ENCODE measurements around the gene CLNK.
"Not testable (repeated sequence)": the region's sequence is repeated elsewhere in the genome, so short reads cannot be mapped to it uniquely, and the experiment has no call there.

Gene CLNK

DNA sequence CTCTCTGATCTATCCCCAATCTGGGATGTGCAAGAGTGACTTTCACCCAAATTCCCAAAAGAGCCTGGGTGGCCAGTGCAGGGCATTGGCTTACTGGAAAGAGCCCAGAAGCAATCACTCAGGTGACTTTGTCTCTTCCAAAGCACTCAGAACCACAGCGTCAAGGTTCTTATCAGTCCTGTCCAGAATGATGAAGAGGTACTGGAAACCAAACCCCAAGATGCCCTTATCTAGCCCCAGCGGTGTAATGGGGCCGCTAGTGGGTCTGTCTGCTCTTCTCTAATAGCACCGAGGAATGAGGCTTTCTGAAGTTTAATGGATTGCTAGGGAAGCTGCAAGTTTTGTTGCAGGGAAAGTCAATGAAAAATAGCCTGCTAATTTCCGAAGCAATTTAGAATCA, 21.6 kb downstream of the CLNK start:
- no peak for DNase-seq (ENCODE audit: low read depth in 2 of 2)

DNA sequence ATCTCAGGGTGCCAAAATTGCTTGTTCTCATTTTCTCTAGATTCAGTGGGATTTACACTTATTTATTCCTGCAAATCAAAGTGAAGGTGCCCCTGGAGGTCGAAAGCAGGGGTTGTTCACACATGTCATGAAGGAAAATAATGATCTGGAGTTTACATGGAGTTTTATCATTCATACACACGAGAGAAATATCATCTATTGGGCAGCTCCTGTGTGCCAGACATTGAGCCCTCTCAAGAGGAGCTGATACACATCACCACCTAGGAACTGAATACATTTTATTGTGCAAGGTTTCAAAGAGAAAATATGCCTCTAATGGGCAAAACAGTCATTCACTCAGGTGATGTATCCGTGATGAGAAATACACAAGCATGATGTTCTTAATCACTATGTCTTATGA, 23.5 kb downstream of the CLNK start:
- no peak for DNase-seq (ENCODE audit: low read depth in 2 of 2)

DNA sequence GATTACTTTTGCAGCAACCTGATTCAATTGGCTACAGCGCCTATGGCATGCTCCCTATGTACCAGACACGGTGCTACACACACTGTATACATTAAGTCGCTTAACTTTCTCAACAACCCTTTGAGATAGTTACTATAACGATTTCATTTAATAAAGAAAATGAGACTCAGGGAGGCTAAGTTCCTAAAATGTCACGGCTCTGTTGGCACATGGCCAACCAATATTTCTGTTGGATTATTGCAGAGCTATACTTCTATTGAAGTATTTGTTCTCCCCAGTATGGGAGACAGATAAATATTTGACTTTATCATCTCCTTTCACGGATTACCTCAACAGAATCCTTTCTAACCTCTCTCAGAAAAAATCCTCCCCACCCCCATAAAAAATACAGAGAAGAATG, 25.3 kb downstream of the CLNK start:
- no peak for DNase-seq (ENCODE audit: low read depth in 2 of 2)

DNA sequence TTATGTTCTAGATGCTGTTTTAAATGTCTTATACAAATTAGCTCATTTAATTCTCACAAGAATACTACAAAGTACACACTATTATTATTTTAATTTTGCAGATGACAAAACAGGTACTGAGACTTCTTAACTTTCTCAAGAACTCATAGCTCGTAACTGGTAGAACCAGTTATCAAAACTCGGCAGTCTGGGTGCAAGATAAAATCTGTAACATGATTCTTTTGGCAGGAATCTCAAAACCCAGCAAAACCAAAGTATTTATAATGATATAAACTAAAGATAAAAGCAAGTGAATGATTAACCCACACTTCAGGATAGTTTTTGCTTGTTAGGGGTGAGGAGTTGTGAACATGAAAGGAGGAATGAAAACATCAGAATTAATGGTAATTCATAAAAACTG, 27.6 kb downstream of the CLNK start:
- DNase-seq (ENCODE audit: low read depth in 2 of 2): no peak

DNA sequence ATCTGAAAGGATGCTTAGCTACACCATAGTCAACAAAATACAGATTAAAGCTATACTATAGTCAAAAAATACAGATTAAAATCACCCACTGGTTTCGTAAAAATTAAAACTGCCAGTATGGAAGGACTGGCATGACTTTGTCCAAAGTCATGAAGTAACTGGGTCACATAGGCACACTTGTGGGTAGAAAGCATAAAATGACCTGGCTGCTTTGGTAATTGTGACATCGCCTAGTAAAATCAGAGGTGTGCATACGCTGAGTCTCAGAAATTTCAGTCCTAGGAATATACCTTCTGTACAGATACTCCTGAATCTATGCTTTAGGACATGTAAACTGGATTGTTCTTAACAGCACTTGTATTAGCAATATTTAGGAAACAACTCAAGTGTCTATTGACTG, 28.1 kb downstream of the CLNK start:
- DNase-seq (ENCODE audit: low read depth in 2 of 2): no peak

DNA sequence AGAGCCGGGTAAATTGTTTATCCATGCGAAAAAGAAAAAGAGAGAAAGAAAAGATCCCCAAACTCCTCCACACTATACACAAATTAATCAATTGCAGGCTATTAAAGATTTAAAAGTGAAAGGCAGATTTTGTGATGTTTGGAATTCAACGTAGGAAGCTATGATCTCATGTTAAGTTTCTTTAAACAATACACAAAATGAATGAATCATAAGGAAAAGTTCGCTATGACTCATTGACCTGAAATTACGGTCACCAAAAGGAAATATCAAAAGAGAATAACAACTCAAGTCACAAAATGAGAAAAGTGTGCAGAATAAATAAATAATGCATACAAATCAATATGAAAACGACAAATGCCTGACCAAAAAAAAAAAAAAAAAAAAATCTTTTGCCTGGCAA, 28.6 kb downstream of the CLNK start:
- no peak for DNase-seq (ENCODE audit: low read depth in 2 of 2)

DNA sequence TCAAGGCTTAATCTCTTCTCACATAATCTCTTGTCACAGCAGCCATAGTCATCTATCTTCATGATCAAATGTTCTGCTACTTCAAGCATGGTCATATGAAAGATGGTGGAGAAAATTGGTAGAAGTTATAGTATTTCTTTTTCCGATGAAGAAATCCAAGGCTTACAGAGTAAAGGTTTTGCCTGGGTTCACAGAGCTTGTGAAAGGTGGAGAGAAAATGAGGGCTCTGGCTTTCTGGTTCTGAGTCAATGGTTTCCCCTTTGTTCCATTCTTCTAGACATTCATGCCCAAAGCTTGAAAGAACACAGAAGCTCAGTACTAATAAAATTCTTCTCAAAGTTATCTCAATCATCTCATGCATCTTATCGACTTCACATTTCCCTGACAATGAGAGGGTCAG, 36.1 kb downstream of the CLNK start:
- no peak for DNase-seq (ENCODE audit: low read depth in 2 of 2)

DNA sequence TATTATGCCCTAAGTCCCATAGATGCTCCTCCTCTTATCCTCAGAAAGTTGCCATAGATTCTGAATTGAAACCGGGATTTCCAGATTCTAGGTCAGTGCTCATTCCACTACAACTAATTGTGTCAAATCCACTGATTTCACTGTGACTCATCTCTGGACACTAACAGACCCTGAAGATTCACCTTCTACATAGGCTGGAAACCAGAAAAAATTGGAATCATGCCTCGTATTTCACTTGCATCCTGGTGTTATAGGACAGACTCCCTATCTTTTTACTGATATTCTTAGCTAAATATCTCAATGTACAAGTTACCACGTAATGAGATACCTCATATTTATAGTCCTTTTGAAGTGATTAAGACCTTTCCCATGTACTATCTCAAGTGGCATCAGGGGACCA, 36.7 kb downstream of the CLNK start:
- DNase-seq (ENCODE audit: low read depth in 2 of 2): no peak

DNA sequence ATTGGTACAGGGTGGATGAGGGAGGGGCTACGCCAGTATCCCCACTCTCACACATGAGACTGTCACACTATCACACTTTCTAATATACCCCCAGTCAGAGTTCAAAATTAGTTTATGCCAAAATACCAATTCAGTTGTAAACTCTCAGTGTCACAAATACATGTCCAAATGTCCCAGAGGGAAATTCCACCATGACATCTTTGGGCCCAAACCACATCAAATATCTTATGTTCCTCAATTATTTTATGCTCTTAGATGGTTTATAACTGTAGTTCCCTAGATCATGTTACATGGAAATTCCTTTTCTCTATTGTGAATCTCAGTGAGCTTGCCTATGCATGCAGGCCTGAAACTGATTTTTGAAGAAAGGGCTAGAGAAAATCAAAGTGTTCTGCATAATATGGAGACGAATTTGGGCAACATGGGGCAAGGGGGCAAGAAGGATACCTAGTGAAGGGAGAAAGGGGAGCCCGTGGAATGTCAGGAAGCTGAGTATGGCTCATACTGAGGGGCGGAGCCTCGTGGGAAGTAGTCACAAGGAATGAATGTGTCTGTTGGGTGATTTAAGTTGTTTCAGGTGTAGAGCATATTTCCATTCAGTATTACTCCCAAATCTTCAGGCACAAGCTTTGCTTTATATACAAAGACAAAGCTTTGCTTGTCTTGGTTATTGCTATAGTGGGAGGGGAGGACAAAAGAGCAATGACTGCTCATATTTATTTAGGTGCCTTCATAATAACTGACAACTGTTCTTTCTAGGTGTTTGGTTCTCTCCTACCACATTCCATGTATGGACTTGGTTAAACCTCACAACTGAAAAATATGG, 40.8 kb downstream of the CLNK start:
- no peak for DNase-seq (ENCODE audit: low read depth in 2 of 2)

DNA sequence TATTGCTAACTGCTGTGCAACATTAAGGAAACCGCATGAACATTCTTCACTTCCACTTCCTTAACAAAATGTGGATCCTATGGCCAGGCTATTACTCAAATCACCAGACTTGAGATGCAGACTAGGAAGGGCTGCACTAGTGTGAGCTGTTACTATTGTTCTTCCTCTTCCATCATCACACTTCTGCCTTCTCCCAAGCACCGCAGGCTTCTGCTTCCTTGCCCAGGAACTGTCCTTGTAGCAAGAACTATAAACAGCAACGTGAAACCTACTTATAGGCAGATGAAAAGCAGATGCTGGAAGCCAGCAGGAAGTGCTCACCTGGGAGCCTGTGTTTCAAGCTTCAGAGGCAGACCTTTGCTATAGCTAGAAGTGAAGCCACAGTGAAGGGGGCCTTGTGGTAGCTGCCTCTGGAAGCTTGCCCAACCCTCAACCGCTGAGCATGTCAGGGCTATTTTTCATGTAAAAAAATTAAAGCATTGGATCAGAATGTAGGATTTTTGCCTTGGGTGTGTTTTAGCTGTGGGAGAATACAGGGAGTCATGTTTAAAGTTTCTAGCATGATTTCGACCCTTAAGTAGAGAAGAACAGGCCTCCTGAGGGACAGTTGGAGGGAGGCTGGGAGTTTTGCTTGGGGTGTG, 43.9 kb downstream of the CLNK start:
- no peak for DNase-seq (ENCODE audit: low read depth in 2 of 2)

DNA sequence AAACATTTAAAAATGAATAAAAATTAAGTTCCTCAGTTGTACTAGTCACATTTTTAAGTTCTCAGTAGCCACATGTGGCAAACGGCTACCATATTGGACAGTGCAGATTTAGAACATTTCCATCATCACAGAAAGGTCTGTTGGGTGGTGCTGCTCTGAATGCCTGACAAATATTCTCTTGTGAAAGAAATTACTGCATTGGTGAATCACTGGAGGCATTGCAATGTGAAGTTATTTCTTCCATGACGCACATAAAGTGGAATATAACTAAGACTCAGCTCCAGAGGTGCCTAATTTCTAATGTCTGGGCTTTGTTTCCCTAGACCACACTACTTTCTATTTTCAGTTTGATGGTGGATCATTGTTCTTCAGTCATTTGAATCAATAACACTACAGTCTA, 44.9 kb downstream of the CLNK start:
- no peak for DNase-seq (ENCODE audit: low read depth in 2 of 2)

DNA sequence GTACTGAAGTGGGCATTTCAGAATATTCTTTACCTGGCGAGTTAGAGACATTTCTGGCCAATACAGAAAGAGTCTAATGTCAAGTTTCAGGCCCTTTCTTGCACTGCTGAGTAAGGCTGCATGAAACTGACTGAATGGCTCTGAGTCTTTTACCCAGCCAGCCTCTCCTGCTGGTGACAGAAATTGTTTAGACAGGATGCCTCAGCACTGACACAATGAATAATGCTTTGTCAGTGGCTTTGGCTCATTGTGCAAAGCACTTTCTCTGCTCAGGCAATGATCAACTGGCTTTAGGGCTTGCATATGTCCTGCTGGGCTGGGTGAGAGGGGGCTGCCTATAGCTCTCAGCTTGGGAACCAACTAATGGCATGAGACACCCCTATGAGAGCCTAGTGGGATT, 45.5 kb downstream of the CLNK start:
- no peak for DNase-seq (ENCODE audit: low read depth in 2 of 2)

DNA sequence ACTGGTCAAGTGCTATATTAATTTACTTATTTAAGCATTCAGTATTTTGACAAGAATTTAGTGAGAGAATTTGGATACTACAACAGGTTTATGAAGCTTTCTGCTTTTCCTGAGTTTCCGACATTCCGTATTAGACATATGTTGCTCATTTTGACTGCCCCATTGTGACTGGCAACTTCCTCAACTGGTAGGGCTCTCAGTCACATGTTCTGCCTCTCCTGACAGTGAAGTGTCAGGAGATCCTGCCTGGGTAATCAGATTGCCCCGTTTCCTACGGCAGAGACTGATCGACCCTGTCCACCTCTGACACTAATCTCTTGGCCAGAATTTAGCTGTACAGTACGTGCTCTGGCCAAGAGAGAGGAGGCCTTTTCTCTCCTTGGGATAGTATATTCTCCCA, 49.5 kb downstream of the CLNK start:
- no peak for DNase-seq (ENCODE audit: low read depth in 2 of 2)

DNA sequence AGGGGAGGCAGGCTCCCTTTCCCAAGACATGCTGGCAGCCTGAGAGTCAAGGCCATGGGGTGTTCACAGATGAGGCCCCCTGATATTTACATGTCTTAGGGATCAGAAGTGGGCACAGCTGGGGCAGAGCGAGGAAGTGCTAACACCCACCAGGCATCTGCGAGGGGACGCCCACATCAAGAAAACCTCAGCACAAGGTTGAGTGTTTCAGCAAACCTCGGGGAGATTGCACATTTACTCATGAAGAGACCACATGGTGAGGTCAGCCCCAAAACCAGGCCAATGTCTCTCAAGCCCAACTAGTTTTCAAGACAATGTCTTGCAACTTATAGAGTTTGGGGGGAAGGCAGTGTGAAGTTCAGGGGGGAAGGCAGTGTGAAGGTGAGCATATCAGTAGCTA, 55.2 kb downstream of the CLNK start:
- DNase-seq (ENCODE audit: low read depth in 2 of 2): no peak

DNA sequence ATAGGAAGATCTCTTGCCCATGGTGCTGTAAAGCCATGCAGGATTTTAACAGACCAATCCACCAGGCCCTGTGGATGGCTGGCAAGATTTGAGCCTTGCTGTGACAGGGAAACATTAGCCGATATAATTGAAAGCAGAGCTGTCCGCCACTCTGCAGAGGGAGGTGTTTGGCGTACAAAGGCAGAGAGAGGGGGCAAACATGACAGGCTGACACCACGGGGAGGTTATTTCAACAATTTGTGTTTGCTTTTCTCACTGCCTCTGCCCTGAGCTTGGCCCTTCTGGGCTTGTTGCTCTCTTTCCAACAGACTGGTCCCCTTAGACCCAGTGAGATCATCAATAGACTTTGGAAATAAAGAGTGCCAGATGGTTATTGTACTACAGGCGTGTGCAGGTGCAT, 59.4 kb downstream of the CLNK start:
- no peak for DNase-seq (ENCODE audit: low read depth in 2 of 2)

DNA sequence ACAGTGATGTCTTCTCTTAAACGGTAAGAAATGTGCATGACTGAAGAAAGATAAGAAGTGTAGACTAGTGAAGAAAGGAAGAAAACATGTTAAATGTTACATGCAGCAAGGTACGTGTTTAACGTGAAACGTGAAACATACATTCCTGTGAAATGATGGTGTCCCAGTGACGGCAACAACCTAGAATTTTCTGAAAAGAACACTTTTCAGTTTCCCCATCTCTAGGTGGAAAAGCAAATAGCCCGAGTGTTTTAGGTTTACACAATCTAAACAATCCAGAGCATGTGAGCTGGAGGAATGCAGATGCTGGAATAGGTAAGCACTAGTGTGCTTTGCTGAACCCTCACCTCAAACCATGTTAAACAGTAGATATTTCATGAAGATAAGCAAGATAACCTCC, 60.7 kb downstream of the CLNK start:
- no peak for DNase-seq (ENCODE audit: low read depth in 2 of 2)

DNA sequence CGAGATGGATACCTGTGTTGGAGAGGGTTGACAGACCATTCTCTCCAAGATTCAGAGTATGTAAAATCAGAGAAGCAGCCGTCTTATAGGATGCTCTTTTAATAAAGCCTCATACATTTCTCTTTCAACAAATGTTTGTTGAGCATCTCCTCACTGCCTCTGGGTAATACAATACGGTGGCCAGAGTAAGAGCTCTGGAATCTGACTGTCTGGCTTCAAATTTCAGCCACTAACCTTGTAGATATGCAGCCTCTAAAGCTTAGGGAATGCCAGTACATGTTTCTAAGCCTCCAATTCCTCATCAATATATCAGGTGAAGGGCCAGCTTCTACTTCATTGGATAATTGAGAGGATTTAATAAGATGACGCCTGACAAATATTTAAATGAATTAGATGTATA, 61.3 kb downstream of the CLNK start:
- DNase-seq (ENCODE audit: low read depth in 2 of 2): no peak

DNA sequence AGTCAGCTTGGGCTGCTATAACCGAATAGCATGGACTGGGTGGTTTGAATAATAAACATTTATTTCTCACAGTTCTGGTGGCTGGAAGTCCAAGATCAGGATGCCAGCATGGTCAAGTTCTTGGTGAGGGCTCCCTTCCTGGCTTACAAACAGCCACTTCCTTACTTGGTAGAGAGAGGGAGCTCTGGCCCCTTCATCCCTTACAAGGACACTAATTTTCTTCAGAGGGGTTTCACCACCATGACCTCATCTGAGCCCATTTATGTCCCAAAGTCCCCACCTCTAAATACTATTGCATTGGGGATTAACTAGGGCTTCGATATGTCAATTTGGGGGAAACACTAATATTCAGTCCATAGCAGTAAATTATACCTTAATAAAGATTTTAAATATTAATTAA, 61.8 kb downstream of the CLNK start:
- DNase-seq (ENCODE audit: low read depth in 2 of 2): no peak

DNA sequence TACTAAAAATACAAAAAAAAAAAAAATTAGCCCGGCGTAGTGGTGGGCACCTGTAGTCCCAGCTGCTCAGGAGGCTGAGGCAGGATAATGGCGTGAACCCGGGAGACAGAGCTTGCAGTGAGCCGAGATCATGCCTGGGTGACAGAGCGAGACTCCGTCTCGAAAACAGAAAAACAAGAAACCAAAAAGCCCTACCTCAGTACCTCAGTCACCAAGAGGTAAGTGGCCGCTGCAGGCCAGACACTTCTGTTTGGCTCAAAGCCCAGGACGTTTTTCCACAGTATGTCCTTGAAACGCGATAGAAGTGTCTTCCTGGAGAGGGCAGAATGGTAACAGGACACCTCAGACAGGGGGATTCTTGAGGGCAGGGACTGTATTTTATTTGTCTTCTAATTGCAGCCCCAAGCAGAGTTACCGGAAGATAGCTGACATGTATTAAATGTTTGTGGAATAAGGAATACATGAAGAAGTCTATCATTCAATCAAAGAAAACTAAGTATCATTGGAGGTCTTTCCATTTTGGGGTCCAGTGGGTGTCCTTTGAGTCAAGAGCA, 63.6 kb downstream of the CLNK start:
- DNase-seq (ENCODE audit: low read depth in 2 of 2): no peak

DNA sequence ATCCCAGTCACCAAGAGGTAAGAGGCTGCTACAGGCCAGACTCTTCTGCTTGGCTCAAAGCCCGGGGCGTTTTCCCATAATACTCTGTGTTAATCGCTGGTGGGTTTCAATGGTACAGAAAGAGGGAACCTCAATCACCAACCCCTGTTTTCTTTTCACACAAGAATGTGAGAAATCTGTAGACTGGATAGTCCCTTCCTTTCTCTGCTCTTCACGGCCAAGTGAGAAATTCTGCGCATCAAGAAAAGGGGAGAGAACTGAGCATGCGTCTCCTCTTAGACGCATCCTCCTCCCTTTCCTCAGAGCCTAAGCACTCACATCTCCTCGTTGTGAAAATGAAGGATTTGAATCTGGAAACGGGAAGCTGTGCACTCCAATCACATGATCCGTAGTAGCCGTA, 64.7 kb downstream of the CLNK start:
- DNase-seq (ENCODE audit: low read depth in 2 of 2): no peak

DNA sequence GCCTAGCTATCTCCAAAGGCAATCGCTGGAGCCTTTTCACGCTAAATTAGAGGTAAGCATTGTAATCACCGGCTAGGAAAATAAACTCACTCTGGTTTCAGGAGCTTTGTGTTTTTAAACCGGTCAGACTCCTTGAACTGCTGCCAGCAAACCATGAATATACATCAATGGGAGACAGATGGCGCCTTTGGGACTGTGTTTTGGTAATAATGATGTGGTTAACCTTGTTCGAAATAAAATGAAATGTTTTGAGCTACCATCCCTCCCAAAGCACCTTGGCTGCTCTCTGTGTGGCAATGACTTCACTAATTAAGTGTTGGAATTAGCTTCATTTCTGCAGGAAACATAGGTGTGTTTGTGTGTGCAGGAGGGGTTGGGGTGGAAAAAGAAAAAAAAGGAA, 65.3 kb downstream of the CLNK start:
- no peak for DNase-seq (ENCODE audit: low read depth in 2 of 2)

DNA sequence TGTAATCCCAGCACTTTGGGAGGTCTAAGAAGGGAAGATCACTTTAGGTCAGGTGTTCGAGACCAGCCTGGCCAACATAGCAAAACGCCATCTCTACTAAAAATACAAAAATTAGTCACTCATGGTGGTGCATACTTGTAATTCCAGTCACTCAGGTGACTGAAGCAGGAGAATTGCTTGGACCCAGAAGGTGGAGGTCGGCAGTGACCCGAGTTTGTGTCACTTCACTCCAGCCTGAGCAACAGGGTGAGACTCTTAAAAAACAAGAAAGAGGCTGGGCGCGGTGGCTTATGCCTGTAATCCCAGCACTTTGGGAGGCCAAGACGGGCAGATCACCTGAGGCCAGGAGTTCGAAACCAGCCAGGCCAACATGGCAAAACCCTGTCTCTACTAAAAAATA, 69.6 kb downstream of the CLNK start:
- DNase-seq (ENCODE audit: low read depth in 2 of 2): not testable (repeated sequence)

DNA sequence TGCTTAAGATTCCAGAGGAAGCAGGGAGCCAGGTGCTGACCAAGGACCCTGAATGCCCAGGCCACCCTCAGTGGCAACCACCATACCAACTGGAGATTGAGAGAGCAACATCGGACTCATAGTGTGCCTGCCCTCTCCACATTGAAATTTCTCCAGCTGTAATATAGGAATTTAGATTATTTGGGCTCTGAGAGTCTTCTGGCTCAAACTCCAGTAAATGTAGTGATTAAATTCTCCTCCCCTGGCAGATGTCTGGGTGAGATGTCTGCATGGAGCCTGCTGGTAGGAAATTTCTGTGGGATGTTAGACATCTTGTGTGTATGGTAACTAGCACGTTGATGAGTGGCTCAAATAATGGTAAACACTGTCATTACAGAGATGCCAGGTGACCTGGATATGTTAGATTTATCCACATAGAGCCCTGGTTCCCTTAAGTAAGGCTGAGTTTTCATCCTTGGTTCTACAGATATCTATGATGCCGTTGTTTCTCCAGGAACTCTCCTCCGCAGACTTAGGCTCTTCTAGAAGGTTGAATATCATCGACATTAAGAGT, 70.6 kb downstream of the CLNK start:
- DNase-seq (ENCODE audit: low read depth in 2 of 2): no peak
